Panc1 (cell line): ENCODE measurements around the gene ROBO1. TPM values are rescaled to one million over a fixed set of nuclear protein-coding genes. Genes with fewer than 3 reads are reported as not detected.

Experiments used
- ATAC-seq: fragments of 200-7000 bp; cut with Tn5 transposase; 2 replicates; pipeline ENCODE4 v1.9.1; 2020; ENCODE audit warnings: mild to moderate bottlenecking, moderate library complexity
- BruUV-seq: library from RNA; stranded (reverse); fragments of 400-500 nt; replicated peaks from 2 replicates; lab custom pipeline; 2021; lab: Mats Ljungman, UMichigan
- CTCF ChIA-PET: fragments of 300-600 bp; sonication (Branson Sonifier 250); formaldehyde crosslinking; loops from one replicate; lab custom pipeline; 2022; ENCODE audit warnings: antibody characterized with exemption; lab: Charles Lee
- POLR2A ChIA-PET: fragments of 300-600 bp; sonication (Branson Sonifier 250); formaldehyde crosslinking; loops from one replicate; lab custom pipeline; 2022; ENCODE audit warnings: antibody characterized with exemption; lab: Charles Lee
- DNase-seq: peaks from one replicate; pipeline ENCODE4 v3.0.0-alpha.2; 2010; ENCODE audit warnings: low read depth, low spot score
- H3K27ac ChIP-seq: 2 replicates; pipeline ENCODE4 v1.5.1; 2011; ENCODE audit warnings: mild to moderate bottlenecking, low read length, inconsistent platforms
- H3K27me3 ChIP-seq: fragments of 200-500 bp; sonication (Bioruptor generic); 2 replicates; pipeline ENCODE4 v1.6.0; 2014; ENCODE audit warnings: low read length, inconsistent platforms; ENCODE audit not compliant: control insufficient read depth, insufficient read depth
- H3K36me3 ChIP-seq: fragments of 200-500 bp; sonication (Bioruptor generic); 2 replicates; pipeline ENCODE4 v1.5.1; 2014; ENCODE audit warnings: inconsistent platforms, mild to moderate bottlenecking, low read length, moderate library complexity; ENCODE audit not compliant: control insufficient read depth, insufficient read depth
- H3K4me1 ChIP-seq: 2 replicates; pipeline ENCODE4 v1.5.1; 2011; ENCODE audit warnings: inconsistent platforms, mild to moderate bottlenecking, low read length, moderate library complexity; ENCODE audit not compliant: control insufficient read depth, insufficient read depth
- H3K4me3 ChIP-seq, 2 experiments: 2 replicates each; pipeline ENCODE4 v1.5.1; 2011 to 2012; ENCODE audit warnings: low read depth in 2 of 2, low read length in 2 of 2, mild to moderate bottlenecking in 2 of 2, inconsistent platforms in 1 of 2, moderate library complexity in 1 of 2
- H3K9me3 ChIP-seq: fragments of 200-500 bp; sonication (Bioruptor generic); 2 replicates; pipeline ENCODE4 v1.5.1; 2014; ENCODE audit warnings: low read depth, mild to moderate bottlenecking, inconsistent platforms, low read length, moderate library complexity; ENCODE audit not compliant: control insufficient read depth, insufficient read depth
- CTCF ChIP-seq: fragments of 450-650 bp; IDR thresholded peaks from 2 replicates; pipeline ENCODE4 v1.5.1; 2017; ENCODE audit warnings: mild to moderate bottlenecking
- POLR2AphosphoS5 ChIP-seq: IDR thresholded peaks from 2 replicates; pipeline ENCODE4 v1.6.1; 2012; ENCODE audit warnings: mild to moderate bottlenecking, low read depth, low read length, moderate library complexity
- SIN3A ChIP-seq: IDR thresholded peaks from 2 replicates; pipeline ENCODE4 v1.6.1; 2012; ENCODE audit warnings: low read depth, mild to moderate bottlenecking, low read length, moderate library complexity, borderline replicate concordance; ENCODE audit not compliant: insufficient read depth
- TCF7L2 ChIP-seq: IDR thresholded peaks from 2 replicates; pipeline ENCODE4 v1.6.1; 2011; ENCODE audit warnings: mild to moderate bottlenecking, low read depth, low read length, inconsistent platforms
- in situ Hi-C: cut with HindIII; loops from 2 replicates; pipeline ENCODE4 v1.10.0; 2016; ENCODE audit warnings: low sequenced_read_pairs, low pct_unique_long_range_greater_than_20kb
- intact Hi-C: fragments of 100-400 bp; cut with micrococcal nuclease; formaldehyde crosslinking; loops from one replicate; pipeline ENCODE4 v1.10.0; 2022; ENCODE audit not compliant: unreplicated experiment
- total RNA-seq: library from RNA; stranded (reverse); gene quantifications from one replicate; pipeline ENCODE4 v1.2.1, GENCODE V29; 2021; ENCODE audit not compliant: unreplicated experiment
- TF ChIP-seq, protein P1 (sequence below), 2 experiments: IDR thresholded peaks; 2 replicates each; pipeline ENCODE4 v1.6.1; 2011 to 2012; ENCODE audit warnings: low read depth in 2 of 2, control low read depth in 1 of 2, low read length in 1 of 2, mild to moderate bottlenecking in 1 of 2, moderate library complexity in 1 of 2; ENCODE audit not compliant: insufficient read depth in 1 of 2

ROBO1 gene
- total RNA-seq, 1 experiment from 2014 or later: 61.6 TPM

- POLR2A ChIA-PET: no interaction called here
- ATAC-seq (no peak), DNase-seq (no peak)
- in situ Hi-C loops (no loop called here), intact Hi-C loops (no loop called here)
- CTCF ChIA-PET: no interaction called here
- no peaks in the 10 kb centered on the region for H3K36me3 ChIP-seq
- TF ChIP-seq, protein P1, sequence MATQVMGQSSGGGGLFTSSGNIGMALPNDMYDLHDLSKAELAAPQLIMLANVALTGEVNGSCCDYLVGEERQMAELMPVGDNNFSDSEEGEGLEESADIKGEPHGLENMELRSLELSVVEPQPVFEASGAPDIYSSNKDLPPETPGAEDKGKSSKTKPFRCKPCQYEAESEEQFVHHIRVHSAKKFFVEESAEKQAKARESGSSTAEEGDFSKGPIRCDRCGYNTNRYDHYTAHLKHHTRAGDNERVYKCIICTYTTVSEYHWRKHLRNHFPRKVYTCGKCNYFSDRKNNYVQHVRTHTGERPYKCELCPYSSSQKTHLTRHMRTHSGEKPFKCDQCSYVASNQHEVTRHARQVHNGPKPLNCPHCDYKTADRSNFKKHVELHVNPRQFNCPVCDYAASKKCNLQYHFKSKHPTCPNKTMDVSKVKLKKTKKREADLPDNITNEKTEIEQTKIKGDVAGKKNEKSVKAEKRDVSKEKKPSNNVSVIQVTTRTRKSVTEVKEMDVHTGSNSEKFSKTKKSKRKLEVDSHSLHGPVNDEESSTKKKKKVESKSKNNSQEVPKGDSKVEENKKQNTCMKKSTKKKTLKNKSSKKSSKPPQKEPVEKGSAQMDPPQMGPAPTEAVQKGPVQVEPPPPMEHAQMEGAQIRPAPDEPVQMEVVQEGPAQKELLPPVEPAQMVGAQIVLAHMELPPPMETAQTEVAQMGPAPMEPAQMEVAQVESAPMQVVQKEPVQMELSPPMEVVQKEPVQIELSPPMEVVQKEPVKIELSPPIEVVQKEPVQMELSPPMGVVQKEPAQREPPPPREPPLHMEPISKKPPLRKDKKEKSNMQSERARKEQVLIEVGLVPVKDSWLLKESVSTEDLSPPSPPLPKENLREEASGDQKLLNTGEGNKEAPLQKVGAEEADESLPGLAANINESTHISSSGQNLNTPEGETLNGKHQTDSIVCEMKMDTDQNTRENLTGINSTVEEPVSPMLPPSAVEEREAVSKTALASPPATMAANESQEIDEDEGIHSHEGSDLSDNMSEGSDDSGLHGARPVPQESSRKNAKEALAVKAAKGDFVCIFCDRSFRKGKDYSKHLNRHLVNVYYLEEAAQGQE (IDR thresholded peaks at IDR 0.05; ENCODE audit: insufficient read depth in 1 of 2, low read depth in 2 of 2, low read length in 1 of 2): no peak
- TF ChIP-seq SIN3A (no peak), TCF7L2 (no peak), POLR2AphosphoS5 (no peak), CTCF (no peak)
- H3K27me3 ChIP-seq: no peaks in the 10 kb centered on the region
- no peaks in the 10 kb centered on the region for H3K9me3 ChIP-seq
- no TSS peak for BruUV-seq
- H3K4me3 ChIP-seq: no peak overlapping the region
- H3K27ac ChIP-seq: no peak overlapping the region
- no peaks in the 10 kb centered on the region for H3K4me1 ChIP-seq
Observed at GRCh38 chr3:78580681-78581080, 1187.1 kb downstream of the ROBO1 start.

GRCh38 chr3:78571486-78571885, 1196.3 kb downstream of the ROBO1 start:
- TF ChIP-seq POLR2AphosphoS5: no peak
- no peak for TF ChIP-seq CTCF
- TF ChIP-seq, protein P1 (IDR thresholded peaks at IDR 0.05; ENCODE audit: insufficient read depth in 1 of 2, low read depth in 2 of 2, low read length in 1 of 2): no peak
- TF ChIP-seq TCF7L2: no peak
- TF ChIP-seq SIN3A: no peak
- ATAC-seq: no peak
- CTCF ChIA-PET: interaction anchor here (0.7 kb wide), 1 partner anchor 9 kb away, joined by 4 read pairs; no protein-coding TSS in a partner anchor

More at GRCh38 chr3:78571486-78571885, 1196.3 kb downstream of the ROBO1 start:
- intact Hi-C loops (no loop called here), in situ Hi-C loops (no loop called here)
- Histone ChIP-seq H3K27ac (no peak overlapping the region), H3K4me1 (no peaks in the 10 kb centered on the region), H3K27me3 (no peaks in the 10 kb centered on the region), H3K9me3 (no peaks in the 10 kb centered on the region), H3K36me3 (no peaks in the 10 kb centered on the region), H3K4me3 (no peak overlapping the region)
- no TSS peak for BruUV-seq
- DNase-seq: no peak
- POLR2A ChIA-PET: no interaction called here
